Measurements from ENCODE around the gene TBX4.

DNA sequence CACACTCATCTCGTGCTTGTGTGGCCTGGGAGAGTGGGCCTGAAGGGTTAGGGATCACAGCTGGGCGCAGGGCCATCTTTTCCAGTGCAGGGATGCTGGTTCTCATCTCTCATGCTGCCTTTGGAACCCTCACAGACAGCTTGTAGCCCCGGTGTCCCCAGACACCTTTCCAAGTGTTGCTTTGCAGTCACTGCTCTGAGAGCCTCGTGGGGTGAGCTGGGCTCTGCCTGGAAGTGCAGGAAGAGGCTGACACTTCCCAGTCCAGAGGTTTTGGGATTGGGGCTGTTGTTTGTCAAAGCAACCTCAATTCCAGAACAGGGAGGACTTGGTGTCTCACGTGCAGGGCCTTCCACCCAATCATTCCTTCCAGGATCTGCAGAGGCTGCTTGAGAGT is 28.2 kb downstream of the TBX4 start:
- TF ChIP-seq, protein P1, sequence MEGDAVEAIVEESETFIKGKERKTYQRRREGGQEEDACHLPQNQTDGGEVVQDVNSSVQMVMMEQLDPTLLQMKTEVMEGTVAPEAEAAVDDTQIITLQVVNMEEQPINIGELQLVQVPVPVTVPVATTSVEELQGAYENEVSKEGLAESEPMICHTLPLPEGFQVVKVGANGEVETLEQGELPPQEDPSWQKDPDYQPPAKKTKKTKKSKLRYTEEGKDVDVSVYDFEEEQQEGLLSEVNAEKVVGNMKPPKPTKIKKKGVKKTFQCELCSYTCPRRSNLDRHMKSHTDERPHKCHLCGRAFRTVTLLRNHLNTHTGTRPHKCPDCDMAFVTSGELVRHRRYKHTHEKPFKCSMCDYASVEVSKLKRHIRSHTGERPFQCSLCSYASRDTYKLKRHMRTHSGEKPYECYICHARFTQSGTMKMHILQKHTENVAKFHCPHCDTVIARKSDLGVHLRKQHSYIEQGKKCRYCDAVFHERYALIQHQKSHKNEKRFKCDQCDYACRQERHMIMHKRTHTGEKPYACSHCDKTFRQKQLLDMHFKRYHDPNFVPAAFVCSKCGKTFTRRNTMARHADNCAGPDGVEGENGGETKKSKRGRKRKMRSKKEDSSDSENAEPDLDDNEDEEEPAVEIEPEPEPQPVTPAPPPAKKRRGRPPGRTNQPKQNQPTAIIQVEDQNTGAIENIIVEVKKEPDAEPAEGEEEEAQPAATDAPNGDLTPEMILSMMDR (IDR thresholded peaks at IDR 0.05): no peak
- TF ChIP-seq POLR2AphosphoS5 (IDR thresholded peaks at IDR 0.05): no peak
- no peak for TF ChIP-seq EP300 (IDR thresholded peaks at IDR 0.05)
